Measurements from ENCODE around the gene FOXP3. TPM values are rescaled to one million over a fixed set of nuclear protein-coding genes. Genes with fewer than 3 reads are reported as not detected.

Gene FOXP3
- total RNA-seq, 1 experiment from 2014 or later, result 0.42 TPM

- POLR2A ChIA-PET, result no interaction called here
- Mint-ChIP-seq H3K4me1 (peaks cover 2% of the 10 kb centered on the region), H3K4me3 (no peak overlapping the region), H3K9me3 (no peaks in the 10 kb centered on the region), H3K27me3 (ENCODE audit: low read depth) (peaks cover 2% of the 10 kb centered on the region; the same call in 1 of the 2 replicates), H3K27ac (no peak overlapping the region), H3K36me3 (no peaks in the 10 kb centered on the region)
- CTCF ChIA-PET, result no interaction called here
- DNase-seq (ENCODE audit: low spot score), result no peak
- no peak for ATAC-seq
- TF ChIP-seq ZNF138 (CRISPR knock-in tag; conservative IDR thresholded peaks at IDR 0.05), result no peak
- TF ChIP-seq MAX (CRISPR knock-in tag; IDR thresholded peaks at IDR 0.05), result no peak
- TF ChIP-seq MLX (CRISPR knock-in tag; IDR thresholded peaks at IDR 0.05), result no peak
- TF ChIP-seq SMAD3 (CRISPR knock-in tag; IDR thresholded peaks at IDR 0.05; ENCODE audit: borderline replicate concordance), result no peak
Observed at GRCh38 chrX:49262603-49263002, 1.9 kb downstream of the FOXP3 start.

GRCh38 chrX:49260221-49260985, 4.1 kb downstream of the FOXP3 start:
- Mint-ChIP-seq H3K4me3 (no peak overlapping the region), H3K36me3 (no peaks in the 10 kb centered on the region), H3K27ac (no peak overlapping the region), H3K9me3 (no peaks in the 10 kb centered on the region), H3K27me3 (ENCODE audit: low read depth) (peaks cover 2% of the 10 kb centered on the region; the same call in 1 of the 2 replicates), H3K4me1 (no peaks in the 10 kb centered on the region)
- no peak for DNase-seq (ENCODE audit: low spot score)
- no peak for TF ChIP-seq E2F4 (CRISPR knock-in tag; IDR thresholded peaks at IDR 0.05; ENCODE audit: borderline replicate concordance, low read depth)
- no peak for TF ChIP-seq PREB (CRISPR knock-in tag; IDR thresholded peaks at IDR 0.05; ENCODE audit: borderline replicate concordance)
- TF ChIP-seq JAZF1 (CRISPR knock-in tag; IDR thresholded peaks at IDR 0.05), result no peak
- no peak for TF ChIP-seq ZSCAN18 (CRISPR knock-in tag; IDR thresholded peaks at IDR 0.05)
- TF ChIP-seq USF2 (CRISPR knock-in tag; IDR thresholded peaks at IDR 0.05), result no peak
- no peak for TF ChIP-seq AR (CRISPR knock-in tag; IDR thresholded peaks at IDR 0.05)
- TF ChIP-seq E2F1 (CRISPR knock-in tag; IDR thresholded peaks at IDR 0.05), result no peak
- TF ChIP-seq PRRX2 (CRISPR knock-in tag; IDR thresholded peaks at IDR 0.05), result no peak
- no peak for TF ChIP-seq MXD4 (CRISPR knock-in tag; IDR thresholded peaks at IDR 0.05; ENCODE audit: borderline replicate concordance)
- TF ChIP-seq TEAD4 (CRISPR knock-in tag; IDR thresholded peaks at IDR 0.05), result no peak
- TF ChIP-seq HMGXB4 (CRISPR knock-in tag; IDR thresholded peaks at IDR 0.05), result no peak
- no peak for TF ChIP-seq ZBTB21 (CRISPR knock-in tag; IDR thresholded peaks at IDR 0.05; ENCODE audit: borderline replicate concordance)
- no peak for TF ChIP-seq ZNF232 (CRISPR knock-in tag; IDR thresholded peaks at IDR 0.05)
- CTCF ChIA-PET, result no interaction called here
- POLR2A ChIA-PET, result no interaction called here
- ATAC-seq, result no peak

Data from WTC11 (cell line).